Upper lobe of left lung (tissue), 6 donors: ENCODE data around the gene AURKAIP1. TPM values are rescaled to one million over a fixed set of nuclear protein-coding genes. Genes with fewer than 3 reads are reported as not detected.

Source experiments
- ATAC-seq, 2 donors: fragments of 200-7000 bp; cut with Tn5 transposase; one replicate each; pipeline ENCODE4 v1.9.1; 2022; ENCODE audit warnings: mild to moderate bottlenecking in 2 of 2, moderate library complexity in 2 of 2; ENCODE audit not compliant: low FRiP score in 2 of 2
- DNase-seq, 2 donors: peaks; one replicate each; pipeline ENCODE4 v3.0.0-alpha.2; 2019 to 2020
- H3K27ac ChIP-seq, 4 donors: fragments of 200-600 bp; sonication (generic); one replicate each; pipeline ENCODE4 v1.5.1; 2016 to 2019
- H3K27me3 ChIP-seq, 4 donors: fragments of 200-600 bp; sonication (generic); one replicate each; pipeline ENCODE4 v1.5.1; 2017 to 2019
- H3K36me3 ChIP-seq, 4 donors: fragments of 200-600 bp; sonication (generic); one replicate each; pipeline ENCODE4 v1.5.1; 2016 to 2019
- H3K4me1 ChIP-seq, 4 donors: fragments of 200-600 bp; sonication (generic); one replicate each; pipeline ENCODE4 v1.5.1; 2018 to 2019
- H3K4me3 ChIP-seq, 4 donors: fragments of 200-600 bp; sonication (generic); one replicate each; pipeline ENCODE4 v1.5.1; 2017 to 2019; ENCODE audit warnings: mild to moderate bottlenecking in 2 of 4, moderate library complexity in 1 of 4
- H3K9me3 ChIP-seq, 4 donors: fragments of 200-600 bp; sonication (generic); one replicate each; pipeline ENCODE4 v1.5.1; 2018 to 2019
- EP300 ChIP-seq, 4 donors: sonication (generic); formaldehyde crosslinking; IDR thresholded peaks; one replicate each; pipeline ENCODE4 v1.5.1; 2017; ENCODE audit warnings: antibody characterized with exemption in 4 of 4, control low read depth in 2 of 4
- POLR2A ChIP-seq, 4 donors: fragments of 450-650 bp; IDR thresholded peaks; one replicate each; pipeline ENCODE4 v1.5.1; 2016 to 2017; ENCODE audit warnings: antibody characterized with exemption in 4 of 4, mild to moderate bottlenecking in 2 of 4
- POLR2AphosphoS5 ChIP-seq, 2 donors: sonication (generic); formaldehyde crosslinking; IDR thresholded peaks; one replicate each; pipeline ENCODE4 v1.5.1; 2017; ENCODE audit warnings: antibody characterized with exemption in 2 of 2
- WGBS, 2 donors: methylation state at CpG; one replicate each; pipeline ENCODE4 v1.1.5; 2017 to 2018; 5-methylcytosine and 5-hydroxymethylcytosine counted together
- total RNA-seq, 6 donors: library from RNA; depleted of rRNA in 4 of 6; stranded (reverse); fragments of >200 nt in 4 of 6; gene quantifications; one replicate each; pipeline versions ENCODE4 v1.1.0 to v1.2.1, GENCODE V29; 2016 to 2021
- TF ChIP-seq, protein P1 (sequence below), 6 experiments: fragments of 450-650 bp in 4 of 6; fragments of 200-600 bp in 2 of 6; sonication (generic) in 2 of 6; IDR thresholded peaks; one replicate each; pipeline ENCODE4 v1.5.1; 2016 to 2019; ENCODE audit warnings: antibody characterized with exemption in 6 of 6
- donor health status: DM: no; HTN: no; CAD: no; lungs with moderate emphysema.
- donor health status: DM: no; HTN: yes; CAD: no; lungs with severe emphysema.

Gene AURKAIP1
- total RNA-seq, 6 donors from 2014 or later: 76.0 to 149 (median 119) TPM

GRCh38 chr1:1327291-1327690, 47.7 kb downstream of the AURKAIP1 start:
- ATAC-seq (no peak), DNase-seq (no peak)
- Histone ChIP-seq H3K36me3 (peaks cover 0 to 29% (median 19%) of the 10 kb centered on the region in 4 donors), H3K27ac (no peak overlapping the region), H3K4me1 (peaks cover 29 to 61% (median 39%) of the 10 kb centered on the region in 4 donors), H3K9me3 (no peaks in the 10 kb centered on the region), H3K4me3 (no peak overlapping the region), H3K27me3 (no peaks in the 10 kb centered on the region)
- 93% methylated on average over 31 to 34 of the region's 40 CpGs for WGBS, 2 donors
- TF ChIP-seq EP300 (IDR thresholded peaks at IDR 0.05): no peak
- TF ChIP-seq POLR2A (IDR thresholded peaks at IDR 0.05): no peak
- no peak for TF ChIP-seq POLR2AphosphoS5 (IDR thresholded peaks at IDR 0.05)
- TF ChIP-seq, protein P1, sequence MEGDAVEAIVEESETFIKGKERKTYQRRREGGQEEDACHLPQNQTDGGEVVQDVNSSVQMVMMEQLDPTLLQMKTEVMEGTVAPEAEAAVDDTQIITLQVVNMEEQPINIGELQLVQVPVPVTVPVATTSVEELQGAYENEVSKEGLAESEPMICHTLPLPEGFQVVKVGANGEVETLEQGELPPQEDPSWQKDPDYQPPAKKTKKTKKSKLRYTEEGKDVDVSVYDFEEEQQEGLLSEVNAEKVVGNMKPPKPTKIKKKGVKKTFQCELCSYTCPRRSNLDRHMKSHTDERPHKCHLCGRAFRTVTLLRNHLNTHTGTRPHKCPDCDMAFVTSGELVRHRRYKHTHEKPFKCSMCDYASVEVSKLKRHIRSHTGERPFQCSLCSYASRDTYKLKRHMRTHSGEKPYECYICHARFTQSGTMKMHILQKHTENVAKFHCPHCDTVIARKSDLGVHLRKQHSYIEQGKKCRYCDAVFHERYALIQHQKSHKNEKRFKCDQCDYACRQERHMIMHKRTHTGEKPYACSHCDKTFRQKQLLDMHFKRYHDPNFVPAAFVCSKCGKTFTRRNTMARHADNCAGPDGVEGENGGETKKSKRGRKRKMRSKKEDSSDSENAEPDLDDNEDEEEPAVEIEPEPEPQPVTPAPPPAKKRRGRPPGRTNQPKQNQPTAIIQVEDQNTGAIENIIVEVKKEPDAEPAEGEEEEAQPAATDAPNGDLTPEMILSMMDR (IDR thresholded peaks at IDR 0.05): no peak

DNA sequence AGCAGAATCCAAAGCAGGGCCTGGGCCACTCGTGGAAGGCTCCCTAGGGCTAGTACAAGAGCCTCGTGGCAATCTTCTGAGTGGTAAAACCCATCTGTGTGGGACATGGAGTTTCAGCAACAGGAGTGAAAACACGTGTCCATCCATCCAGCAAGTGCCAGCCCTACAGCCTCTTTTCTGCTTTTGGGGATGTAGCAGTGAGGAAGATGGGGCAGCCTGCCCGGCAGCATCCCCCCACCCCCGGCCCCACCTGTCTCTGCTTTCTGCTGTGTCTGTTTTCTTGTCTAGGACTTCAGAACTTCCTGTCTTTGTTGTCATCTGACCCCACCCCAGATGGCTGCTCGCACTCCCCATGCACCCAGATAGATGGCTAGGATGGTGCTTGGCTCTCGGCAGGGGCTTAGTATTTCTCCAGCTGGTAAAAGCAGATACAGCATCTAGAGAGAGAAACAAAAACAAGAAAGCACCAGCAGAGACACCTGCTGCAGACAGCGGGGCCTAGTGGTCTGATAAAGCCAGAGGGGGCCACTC, 48.9 kb downstream of the AURKAIP1 start:
- 53 to 58% methylated on average over 6 to 8 of the region's 8 CpGs for WGBS, 2 donors
- TF ChIP-seq EP300 (IDR thresholded peaks at IDR 0.05): no peak
- no peak for TF ChIP-seq POLR2A (IDR thresholded peaks at IDR 0.05)
- TF ChIP-seq POLR2AphosphoS5 (IDR thresholded peaks at IDR 0.05): no peak
- TF ChIP-seq, protein P1 (IDR thresholded peaks at IDR 0.05): no peak
- H3K27me3 ChIP-seq: no peaks in the 10 kb centered on the region
- H3K4me1 ChIP-seq: peaks cover 29 to 61% (median 41%) of the 10 kb centered on the region in 4 donors
- H3K27ac ChIP-seq: peak overlapping the region in 3 of 4 donors; percentile 88 to 92 (median 90)
- H3K36me3 ChIP-seq: peaks cover 3 to 33% (median 19%) of the 10 kb centered on the region in 4 donors
- peak overlapping the region in 3 of 4 donors; percentile 97 to 100 (median 100) for H3K4me3 ChIP-seq
- ATAC-seq: no peak
- DNase-seq: no peak
- no peaks in the 10 kb centered on the region for H3K9me3 ChIP-seq

- DNase-seq (peak in 1 of 2 donors; percentile 66), ATAC-seq (no peak)
- TF ChIP-seq, protein P1 (IDR thresholded peaks at IDR 0.05): peak in 1 of 6 experiments; percentile 4
- no peak for TF ChIP-seq POLR2AphosphoS5 (IDR thresholded peaks at IDR 0.05)
- 23 to 35% methylated on average over 6 to 16 of the region's 16 CpGs for WGBS, 2 donors
- peaks cover 3 to 36% (median 20%) of the 10 kb centered on the region in 4 donors for H3K36me3 ChIP-seq
- H3K9me3 ChIP-seq: no peaks in the 10 kb centered on the region
- peak overlapping the region; percentile 85 to 92 (median 89) for H3K27ac ChIP-seq
- peak overlapping the region; percentile 97 to 100 (median 99) for H3K4me3 ChIP-seq
- H3K27me3 ChIP-seq: no peaks in the 10 kb centered on the region
- peaks cover 29 to 61% (median 36%) of the 10 kb centered on the region in 4 donors for H3K4me1 ChIP-seq
Measured at GRCh38 chr1:1325288-1326074, 49.5 kb downstream of the AURKAIP1 start.

DNA sequence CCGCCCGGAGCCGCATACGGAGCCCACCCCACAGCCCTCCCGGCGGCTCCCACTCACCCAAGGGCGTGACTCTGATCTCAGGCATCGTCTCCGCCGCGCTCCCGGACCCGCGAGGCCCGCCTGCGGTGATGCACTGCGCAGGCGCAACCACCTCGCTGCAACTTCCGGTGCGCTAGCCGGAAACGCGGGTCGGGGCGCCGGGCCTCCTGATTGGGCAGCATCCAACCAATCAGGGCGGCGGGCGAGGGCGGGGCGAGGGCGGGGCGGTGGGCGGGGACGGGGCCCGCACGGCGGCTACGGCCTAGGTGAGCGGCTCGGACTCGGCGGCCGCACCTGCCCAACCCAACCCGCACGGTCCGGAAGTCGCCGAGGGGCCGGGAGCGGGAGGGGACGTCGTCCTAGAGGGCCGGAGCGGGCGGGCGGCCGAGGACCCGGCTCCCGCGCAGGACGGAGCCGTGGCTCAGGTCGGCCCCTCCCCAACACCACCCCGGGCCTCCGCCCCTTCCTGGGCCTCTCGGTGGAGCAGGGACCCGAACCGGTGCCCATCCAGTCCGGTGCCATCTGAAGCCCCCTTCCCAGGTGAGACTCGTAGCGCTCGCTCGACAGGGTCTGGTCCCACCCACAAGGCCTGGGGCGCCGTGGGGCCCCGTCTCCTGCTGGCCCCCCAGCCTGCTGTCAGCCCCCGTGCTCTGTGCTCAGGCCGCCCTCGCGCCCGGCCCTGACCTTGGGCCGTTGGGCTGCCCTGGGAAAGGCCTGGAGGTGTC, 50.3 kb downstream of the AURKAIP1 start, which contains the start of the genes CPTP and INTS11:
Gene CPTP (plus strand): TSS at position 279 of the 764 bp plus-strand sequence. CDS start 2,109 bp downstream, outside the sequence.
Gene INTS11 (minus strand): TSS at position 137 of the 764 bp plus-strand sequence. CDS start 52 bp downstream, at position 85.
- no peaks in the 10 kb centered on the region for H3K27me3 ChIP-seq
- H3K9me3 ChIP-seq: no peaks in the 10 kb centered on the region
- ATAC-seq (peak; percentile 87 to 94), DNase-seq (peak; percentile 87 to 98)
- TF ChIP-seq EP300 (IDR thresholded peaks at IDR 0.05) (no peak), POLR2A (IDR thresholded peaks at IDR 0.05) (peak in 3 of 4 donors; percentile 13 to 81 (median 34)), POLR2AphosphoS5 (IDR thresholded peaks at IDR 0.05) (peak; percentile 66 to 83)
- TF ChIP-seq, protein P1 (IDR thresholded peaks at IDR 0.05): peak in 2 of 6 experiments; percentile 13 to 33
- peaks cover 29 to 60% (median 35%) of the 10 kb centered on the region in 4 donors for H3K4me1 ChIP-seq
- 1% methylated on average over 26 of the region's 84 CpGs; no CpG with 5 or more reads in 1 of the 2 donors for WGBS, 2 donors
- peak within 1 kb of the TSS; percentile 97 to 100 (median 99) for H3K4me3 ChIP-seq
- H3K36me3 ChIP-seq: peaks cover 3 to 44% (median 27%) of the 10 kb centered on the region in 4 donors
- H3K27ac ChIP-seq: peak within 1 kb of the TSS; percentile 85 to 92 (median 89)
